DMS79 treated with DMSO at 0.1 percent for 48 hours (cell line): Measurements from ENCODE around the gene JPH2.

Experiments used
- DNase-seq: peaks from one replicate; lab custom pipeline; 2025; lab: John Stamatoyannopoulos, UW

JPH2 gene

DNA sequence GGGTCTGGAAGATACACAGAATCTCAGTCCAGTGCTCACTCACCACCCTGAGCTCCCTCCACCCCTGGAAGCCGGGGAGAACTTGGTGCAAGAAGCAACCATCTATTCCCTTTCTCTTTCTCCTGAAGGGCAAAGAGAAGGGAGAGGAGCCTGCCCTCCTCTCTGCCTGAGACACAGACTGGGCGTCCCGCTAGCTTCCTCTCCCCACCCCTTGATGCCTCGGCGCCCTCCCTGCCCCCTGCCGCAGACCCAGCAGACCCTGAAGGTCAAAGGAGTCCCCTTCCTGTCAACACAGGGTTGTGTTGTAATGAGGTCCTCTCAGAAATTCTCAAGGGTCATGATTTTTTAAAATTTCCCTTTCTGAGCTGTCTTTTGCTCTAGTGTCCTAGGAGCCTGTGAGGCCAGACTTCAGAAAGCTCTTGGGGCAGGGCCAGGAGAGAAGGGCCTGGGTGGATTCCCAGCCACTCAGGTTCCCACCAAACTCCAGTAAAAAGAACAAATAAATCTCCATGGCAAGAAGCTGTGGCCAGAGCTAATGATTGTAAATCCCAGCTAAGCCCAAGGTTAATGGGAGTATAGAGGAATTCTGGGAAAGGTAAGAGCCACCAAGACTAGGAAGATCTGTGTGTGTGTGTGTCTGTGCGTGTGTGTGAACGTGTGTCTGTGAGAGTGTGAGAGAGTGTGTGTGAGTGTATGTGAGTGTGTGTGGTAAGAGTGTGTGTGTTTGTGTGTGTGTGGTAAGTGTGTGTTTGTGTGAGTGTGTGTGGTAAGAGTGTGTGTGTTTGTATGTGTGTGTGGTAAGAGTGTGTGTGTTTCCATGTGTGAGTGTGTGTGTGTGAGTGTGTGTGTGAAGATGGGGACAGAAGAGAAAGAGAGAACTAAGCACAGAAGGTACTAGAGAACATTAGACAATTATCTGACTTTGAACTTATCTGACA, 1.1 kb upstream of the JPH2 start:
- no peak for DNase-seq

DNA sequence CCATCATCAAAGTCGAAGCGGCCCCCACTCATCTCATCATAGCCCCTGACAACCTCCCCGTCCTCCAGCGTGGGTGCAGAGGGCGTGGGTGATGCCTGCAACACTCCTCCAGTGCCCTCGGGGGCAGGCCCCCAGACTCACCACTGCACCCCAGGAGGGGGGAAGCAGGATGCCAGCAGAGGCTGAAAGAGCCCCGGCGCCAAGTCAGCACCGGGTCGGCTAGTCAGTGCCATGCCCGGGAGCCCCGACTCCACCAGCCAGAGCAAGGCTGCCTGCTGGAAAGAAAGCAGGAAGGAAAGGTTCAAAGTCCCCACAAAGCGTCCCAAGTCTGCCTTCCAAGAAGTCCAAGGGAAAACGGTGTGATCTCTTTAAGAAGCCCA, 324 bp downstream of the JPH2 start:
- no peak for DNase-seq

GRCh38 chr20:44186201-44186600, 787 bp downstream of the JPH2 start:
- no peak for DNase-seq

GRCh38 chr20:44185574-44185973, 1.4 kb downstream of the JPH2 start:
- DNase-seq: no peak

- no peak for DNase-seq
These were observed 3.7 kb downstream of the JPH2 start for GRCh38 chr20:44183282-44183681.

DNA sequence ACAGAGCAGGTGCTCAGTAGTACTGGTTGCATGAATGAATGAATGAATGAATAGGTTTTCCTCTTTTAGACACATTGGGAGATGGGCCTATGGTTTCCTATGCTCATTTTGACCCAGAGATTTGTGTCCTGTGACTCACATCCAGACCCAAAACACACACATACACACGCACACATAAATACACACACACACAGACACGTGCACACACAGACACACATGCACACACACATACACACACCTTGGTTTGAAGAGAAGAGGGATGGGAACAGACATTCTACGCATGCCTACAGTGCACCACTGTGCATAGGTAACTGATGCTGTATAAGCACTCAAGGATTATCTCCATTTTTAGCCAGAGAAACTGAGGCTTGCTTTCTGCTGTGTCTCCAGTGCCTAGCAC, 4.1 kb downstream of the JPH2 start:
- no peak for DNase-seq

GRCh38 chr20:44182135-44182765, 4.7 kb downstream of the JPH2 start:
- no peak for DNase-seq

DNA sequence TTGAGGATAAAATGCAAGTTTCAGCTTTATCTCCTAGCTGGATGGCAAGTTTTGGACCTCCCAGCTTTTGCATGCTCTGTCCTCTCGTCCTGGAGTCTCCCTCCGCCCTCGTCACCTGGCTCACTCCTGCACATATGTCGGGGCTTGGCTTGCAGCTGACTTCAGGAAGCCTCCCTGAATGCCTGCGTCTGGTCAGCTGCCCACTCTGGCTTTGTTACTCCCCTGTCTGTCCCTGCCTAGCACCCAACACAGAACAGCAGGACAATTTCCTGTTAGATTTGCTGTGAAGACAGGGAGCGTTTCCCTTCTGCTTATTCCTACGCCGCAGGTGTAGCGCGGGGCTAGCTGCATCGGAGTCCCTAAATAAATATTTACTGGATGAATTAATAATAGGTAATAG, 5.4 kb downstream of the JPH2 start:
- DNase-seq: no peak

GRCh38 chr20:44180814-44181213, 6.2 kb downstream of the JPH2 start:
- DNase-seq: no peak

GRCh38 chr20:44176833-44177534, 10.0 kb downstream of the JPH2 start:
- no peak for DNase-seq

GRCh38 chr20:44174996-44175765, 11.8 kb downstream of the JPH2 start:
- DNase-seq: no peak

DNA sequence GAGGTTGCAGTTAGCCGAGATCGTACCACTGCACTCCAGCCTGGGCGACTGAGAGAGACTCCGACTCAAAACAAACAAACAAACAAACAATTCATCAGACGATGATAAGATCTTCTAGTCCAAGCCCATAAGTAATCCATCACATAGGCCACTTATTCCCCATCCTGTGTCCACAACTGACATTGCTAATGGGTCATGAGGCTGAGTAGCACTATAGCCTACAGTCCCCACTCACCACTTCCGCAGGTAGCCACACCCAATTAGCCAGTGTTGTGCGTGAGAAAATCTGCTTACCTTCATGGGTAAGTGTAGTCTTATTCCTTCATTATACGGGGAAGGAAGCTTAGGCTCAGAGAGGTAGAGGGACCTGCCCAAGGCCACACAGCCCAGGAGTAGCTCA, 13.1 kb downstream of the JPH2 start:
- no peak for DNase-seq

- no peak for DNase-seq
These were observed 13.9 kb downstream of the JPH2 start for GRCh38 chr20:44173116-44173515.

DNA sequence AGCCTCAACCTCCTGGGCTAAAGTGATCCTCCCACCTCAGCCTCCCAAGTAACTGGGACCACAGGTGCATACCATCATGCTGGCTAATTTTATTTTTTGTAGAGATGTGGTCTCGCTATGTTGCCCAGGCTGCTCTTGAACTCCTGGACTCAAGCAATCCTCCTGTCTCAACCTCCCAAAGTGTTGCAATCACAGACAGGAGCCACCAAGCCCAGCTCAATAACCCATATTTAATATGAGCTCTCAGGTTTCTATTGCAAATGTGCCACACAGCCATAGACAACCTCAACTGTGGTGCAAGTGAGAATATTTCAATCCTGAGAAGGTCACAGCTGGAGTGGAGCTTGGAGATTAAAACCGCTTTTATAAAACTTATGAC, 14.4 kb downstream of the JPH2 start:
- no peak for DNase-seq

DNA sequence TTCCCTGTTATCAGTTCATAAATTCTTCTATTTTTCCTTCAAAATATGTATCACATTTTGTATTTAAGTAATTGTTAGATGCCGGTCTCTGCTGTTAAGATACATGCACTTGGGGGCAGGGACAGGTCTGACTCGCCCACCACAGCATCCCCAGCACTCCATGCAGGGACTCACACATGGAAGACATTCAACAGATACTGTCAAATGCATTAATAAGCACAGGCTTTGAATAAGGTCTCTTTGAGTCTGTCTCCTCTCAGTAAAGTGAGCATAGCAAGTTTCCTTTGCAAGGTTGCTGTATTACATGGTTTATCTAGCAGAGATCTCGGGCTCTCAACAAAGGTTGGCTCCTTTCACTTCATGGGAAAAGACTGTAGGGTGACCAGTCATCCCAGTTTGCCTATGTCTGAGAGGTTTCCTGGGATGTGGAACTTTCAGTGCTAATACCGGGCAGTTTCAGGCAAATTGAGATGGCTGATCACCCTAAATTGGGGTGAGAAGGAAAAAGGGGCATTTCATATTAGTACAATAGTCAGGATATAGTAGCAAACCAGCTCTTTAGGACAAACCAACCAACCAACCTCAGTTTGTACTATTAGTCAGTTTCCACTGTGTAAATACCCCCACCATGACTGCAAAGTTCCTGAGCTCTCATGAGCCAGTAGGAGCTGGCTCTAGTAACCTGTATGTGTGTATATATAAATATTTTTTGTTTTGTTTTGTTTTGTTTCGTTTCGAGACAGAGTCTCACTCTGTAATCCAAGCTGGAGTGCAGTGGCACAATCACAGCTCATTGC, 15.0 kb downstream of the JPH2 start:
- DNase-seq: no peak

- no peak for DNase-seq
These were observed 16.1 kb downstream of the JPH2 start for GRCh38 chr20:44170816-44171410.

DNA sequence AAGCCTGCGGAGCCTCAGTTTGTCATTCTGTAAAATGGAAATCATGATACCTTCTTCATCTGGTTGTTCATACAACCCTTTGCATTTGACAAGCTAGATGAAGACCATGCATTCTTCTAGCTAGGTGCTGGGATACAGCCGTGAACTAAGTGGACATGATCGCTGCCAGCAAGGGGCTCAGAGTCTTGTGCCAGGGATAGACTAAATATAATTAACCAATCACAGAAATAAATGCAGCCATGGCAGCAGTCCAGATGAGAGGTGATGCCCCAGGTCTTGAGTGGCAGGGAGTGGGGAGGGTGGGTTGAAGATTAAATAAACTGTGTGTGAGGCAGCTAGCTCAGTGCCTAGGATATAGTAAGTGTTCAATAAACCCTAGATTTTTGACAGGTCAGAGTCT, 19.3 kb downstream of the JPH2 start:
- no peak for DNase-seq

GRCh38 chr20:44166477-44166876, 20.5 kb downstream of the JPH2 start:
- DNase-seq: no peak

- DNase-seq: no peak
These were observed 21.0 kb downstream of the JPH2 start for GRCh38 chr20:44166008-44166407.

DNA sequence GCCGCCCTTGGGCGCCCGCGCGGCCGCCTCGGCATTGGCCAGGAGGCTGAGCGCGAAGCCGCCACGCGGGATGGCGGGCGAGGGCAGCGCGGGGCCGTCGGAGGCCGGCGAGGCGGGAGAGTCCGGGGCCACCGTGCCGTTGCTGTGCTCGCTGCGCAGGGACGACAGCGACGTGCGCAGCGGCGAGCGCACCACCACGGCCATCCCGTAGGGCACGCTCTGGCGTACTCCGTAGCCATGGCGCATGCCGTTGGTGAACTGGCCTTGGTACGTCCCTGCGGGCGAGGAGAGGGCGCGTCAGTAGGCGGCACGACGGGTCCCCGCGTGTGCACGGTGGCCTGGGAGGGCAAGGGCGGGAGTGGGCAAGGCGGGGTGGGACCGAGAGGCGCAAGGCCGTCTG, 26.9 kb downstream of the JPH2 start:
- no peak for DNase-seq

DNA sequence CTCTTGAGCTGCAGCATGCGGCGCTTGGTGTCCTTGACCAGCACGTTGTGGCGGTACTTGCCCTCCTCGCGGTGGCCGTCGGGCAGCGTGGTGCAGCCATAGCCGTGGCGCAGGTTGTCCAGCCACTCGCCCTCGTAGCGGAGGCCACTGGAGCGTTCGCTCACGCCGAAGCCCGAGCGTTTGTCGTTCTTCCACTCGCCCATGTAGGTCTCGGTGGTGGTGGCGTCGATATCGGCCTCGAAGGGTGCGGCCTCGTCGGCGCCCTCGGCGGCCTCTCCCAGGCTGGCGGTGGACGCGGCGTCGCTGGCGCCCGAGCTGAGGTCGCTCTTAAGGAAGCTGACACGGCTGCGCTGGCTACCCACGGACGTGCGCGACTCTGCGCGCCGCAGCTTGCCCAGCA, 27.3 kb downstream of the JPH2 start:
- DNase-seq: no peak
